Natural killer cell (primary cell): ENCODE results near the gene OBSCN. TPM values are rescaled to one million over a fixed set of nuclear protein-coding genes. Genes with fewer than 3 reads are reported as not detected.

Experiments used
- ATAC-seq, 3 donors: fragments of 150-1000 bp in 2 of 3; fragments of 200-7000 bp in 1 of 3; cut with Tn5 transposase; 1 replicate in 1 of 3; 2 replicates in 2 of 3; pipeline ENCODE4 v1.10.0; 2021; ENCODE audit warnings: mild to moderate bottlenecking in 2 of 3, moderate library complexity in 2 of 3
- DNase-seq, 2 donors: peaks; one replicate each; pipeline versions ENCODE4 v3.0.0 to v3.0.0-alpha.2; 2013 to 2021; ENCODE audit warnings: mixed read lengths in 1 of 2
- H3K27ac ChIP-seq: one replicate; pipeline ENCODE4 v1.5.1; 2013; ENCODE audit warnings: mild to moderate bottlenecking, low read length
- H3K27me3 ChIP-seq: one replicate; pipeline ENCODE4 v1.6.1; 2013; ENCODE audit warnings: low read length; ENCODE audit not compliant: control insufficient read depth, insufficient read depth
- H3K36me3 ChIP-seq: one replicate; pipeline ENCODE4 v1.6.1; 2013; ENCODE audit warnings: low read length; ENCODE audit not compliant: control insufficient read depth, insufficient read depth
- H3K4me1 ChIP-seq: one replicate; pipeline ENCODE4 v1.6.1; 2013; ENCODE audit warnings: low read length; ENCODE audit not compliant: control insufficient read depth, insufficient read depth
- H3K4me3 ChIP-seq: one replicate; pipeline ENCODE4 v1.5.1; 2013; ENCODE audit warnings: low read length
- H3K9me3 ChIP-seq: one replicate; pipeline ENCODE4 v1.6.1; 2013; ENCODE audit warnings: low read length; ENCODE audit not compliant: control insufficient read depth, insufficient read depth
- H3K27ac Mint-ChIP-seq, 2 donors: one replicate each; pipeline ENCODE4 v1.8.0; 2022; ENCODE audit warnings: mild to moderate bottlenecking in 2 of 2, mixed read lengths in 2 of 2, moderate library complexity in 1 of 2
- H3K27me3 Mint-ChIP-seq, 2 donors: one replicate each; pipeline ENCODE4 v1.8.0; 2022; ENCODE audit warnings: low read depth in 2 of 2, mixed read lengths in 2 of 2
- H3K36me3 Mint-ChIP-seq: one replicate; pipeline ENCODE4 v1.8.0; 2022; ENCODE audit warnings: mixed read lengths
- H3K4me1 Mint-ChIP-seq, 2 donors: one replicate each; pipeline ENCODE4 v1.8.0; 2022; ENCODE audit warnings: mixed read lengths in 2 of 2
- H3K4me3 Mint-ChIP-seq: one replicate; pipeline ENCODE4 v1.8.0; 2022; ENCODE audit warnings: mild to moderate bottlenecking, moderate library complexity, mixed read lengths
- H3K9me3 Mint-ChIP-seq, 2 donors: one replicate each; pipeline ENCODE4 v1.8.0; 2022; ENCODE audit warnings: mixed read lengths in 2 of 2
- WGBS: methylation state at CpG from one replicate; pipeline ENCODE4 v1.1.7; 2013; ENCODE audit warnings: missing lambda C conversion rate; ENCODE audit not compliant: insufficient coverage; 5-methylcytosine and 5-hydroxymethylcytosine counted together
- intact Hi-C: fragments of 100-400 bp; cut with micrococcal nuclease; formaldehyde crosslinking; loops from one replicate; pipeline ENCODE4 v1.14.2; 2022
- total RNA-seq, 4 donors: library from RNA; stranded (reverse); fragments of 120-200 nt in 1 of 4; gene quantifications; one replicate each; pipeline versions ENCODE4 v1.2.3 to v1.2.4, GENCODE V29; 2013 to 2022
- TF ChIP-seq, protein P1 (sequence below): fragments of 200-600 bp; IDR thresholded peaks from one replicate; pipeline ENCODE4 v1.8.0; 2022; ENCODE audit warnings: antibody characterized with exemption

OBSCN gene
- total RNA-seq, 3 donors from 2014 or later (not counting 1 experiment from before 2014, with no cell fraction given) = 9.6 to 30.0 (median 14.3) TPM

GRCh38 chr1:228337031-228337564 lies 129.3 kb downstream of the OBSCN start:
- Histone ChIP-seq H3K4me1 (no peaks in the 10 kb centered on the region), H3K36me3 (no peaks in the 10 kb centered on the region), H3K27me3 (no peaks in the 10 kb centered on the region), H3K27ac (no peak overlapping the region), H3K4me3 (no peak overlapping the region), H3K9me3 (no peaks in the 10 kb centered on the region)
- TF ChIP-seq, protein P1, sequence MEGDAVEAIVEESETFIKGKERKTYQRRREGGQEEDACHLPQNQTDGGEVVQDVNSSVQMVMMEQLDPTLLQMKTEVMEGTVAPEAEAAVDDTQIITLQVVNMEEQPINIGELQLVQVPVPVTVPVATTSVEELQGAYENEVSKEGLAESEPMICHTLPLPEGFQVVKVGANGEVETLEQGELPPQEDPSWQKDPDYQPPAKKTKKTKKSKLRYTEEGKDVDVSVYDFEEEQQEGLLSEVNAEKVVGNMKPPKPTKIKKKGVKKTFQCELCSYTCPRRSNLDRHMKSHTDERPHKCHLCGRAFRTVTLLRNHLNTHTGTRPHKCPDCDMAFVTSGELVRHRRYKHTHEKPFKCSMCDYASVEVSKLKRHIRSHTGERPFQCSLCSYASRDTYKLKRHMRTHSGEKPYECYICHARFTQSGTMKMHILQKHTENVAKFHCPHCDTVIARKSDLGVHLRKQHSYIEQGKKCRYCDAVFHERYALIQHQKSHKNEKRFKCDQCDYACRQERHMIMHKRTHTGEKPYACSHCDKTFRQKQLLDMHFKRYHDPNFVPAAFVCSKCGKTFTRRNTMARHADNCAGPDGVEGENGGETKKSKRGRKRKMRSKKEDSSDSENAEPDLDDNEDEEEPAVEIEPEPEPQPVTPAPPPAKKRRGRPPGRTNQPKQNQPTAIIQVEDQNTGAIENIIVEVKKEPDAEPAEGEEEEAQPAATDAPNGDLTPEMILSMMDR = no peak
- no peaks in the 10 kb centered on the region for H3K4me1 Mint-ChIP-seq
- no peak overlapping the region for H3K4me3 Mint-ChIP-seq
- no peak overlapping the region for H3K27ac Mint-ChIP-seq
- intact Hi-C loops = no loop called here
- H3K9me3 Mint-ChIP-seq = no peaks in the 10 kb centered on the region
- ATAC-seq = no peak
- no peaks in the 10 kb centered on the region for H3K36me3 Mint-ChIP-seq
- H3K27me3 Mint-ChIP-seq = no peaks in the 10 kb centered on the region
- WGBS = 87% methylated on average over 15 of the region's 15 CpGs
- DNase-seq = peak in 1 of 2 donors; percentile 10

GRCh38 chr1:228337711-228338520 lies 130.1 kb downstream of the OBSCN start:
- no peak overlapping the region for H3K4me3 ChIP-seq
- intact Hi-C loops = no loop called here
- Mint-ChIP-seq H3K9me3 (no peaks in the 10 kb centered on the region), H3K36me3 (no peaks in the 10 kb centered on the region), H3K27me3 (no peaks in the 10 kb centered on the region), H3K27ac (no peak overlapping the region), H3K4me3 (no peak overlapping the region), H3K4me1 (no peaks in the 10 kb centered on the region)
- WGBS = 96% methylated on average over 26 of the region's 26 CpGs
- H3K27me3 ChIP-seq = no peaks in the 10 kb centered on the region
- ATAC-seq (no peak), DNase-seq (no peak)
- TF ChIP-seq, protein P1 = no peak
- no peak overlapping the region for H3K27ac ChIP-seq
- no peaks in the 10 kb centered on the region for H3K9me3 ChIP-seq
- no peaks in the 10 kb centered on the region for H3K36me3 ChIP-seq
- no peaks in the 10 kb centered on the region for H3K4me1 ChIP-seq

- no peak overlapping the region for H3K27ac ChIP-seq
- no peaks in the 10 kb centered on the region for H3K9me3 ChIP-seq
- ATAC-seq (no peak), DNase-seq (peak in 1 of 2 donors; percentile 13)
- Mint-ChIP-seq H3K36me3 (no peaks in the 10 kb centered on the region), H3K27me3 (no peaks in the 10 kb centered on the region), H3K4me1 (no peaks in the 10 kb centered on the region), H3K9me3 (no peaks in the 10 kb centered on the region), H3K27ac (no peak overlapping the region), H3K4me3 (no peak overlapping the region)
- no peaks in the 10 kb centered on the region for H3K4me1 ChIP-seq
- TF ChIP-seq, protein P1 = no peak
- no peaks in the 10 kb centered on the region for H3K36me3 ChIP-seq
- 90% methylated on average over 17 of the region's 21 CpGs for WGBS
- H3K27me3 ChIP-seq = no peaks in the 10 kb centered on the region
- H3K4me3 ChIP-seq = no peak overlapping the region
- intact Hi-C loops = no loop called here
These were observed 130.7 kb downstream of the OBSCN start for GRCh38 chr1:228338521-228339051.
